Tibial nerve (tissue), 3 donors: Measurements from ENCODE around the gene EPAS1.

Experiments
- CTCF ChIP-seq, 5 experiments: fragments of 200-600 bp in 3 of 5; fragments of 450-650 bp in 2 of 5; sonication (generic) in 3 of 5; IDR thresholded peaks; one replicate each; pipeline ENCODE4 v1.5.1; 2016 to 2019; ENCODE audit warnings: antibody characterized with exemption in 5 of 5, mild to moderate bottlenecking in 3 of 5, moderate library complexity in 2 of 5
- POLR2A ChIP-seq, 2 donors: fragments of 450-650 bp; IDR thresholded peaks; one replicate each; pipeline ENCODE4 v1.6.1; 2017; ENCODE audit warnings: antibody characterized with exemption in 2 of 2, mild to moderate bottlenecking in 2 of 2, moderate library complexity in 2 of 2

GRCh38 chr2:46376586-46376985 lies 79.4 kb downstream of the EPAS1 start:
- TF ChIP-seq POLR2A (IDR thresholded peaks at IDR 0.05) (no peak), CTCF (IDR thresholded peaks at IDR 0.05) (no peak)
